H1 (cell line): ENCODE measurements around the gene PPP1R3F. TPM values are rescaled to one million over a fixed set of nuclear protein-coding genes. Genes with fewer than 3 reads are reported as not detected.
A peak's percentile ranks its signal among the peaks of the same experiment; 100 is the strongest.

ENCODE experiments used
- ASH2L ChIP-seq: fragments of 200-600, 300-600 bp; sonication (generic); IDR thresholded peaks from one replicate; pipeline ENCODE4 v1.7.1; 2017; ENCODE audit warnings: low read length
- ATF2 ChIP-seq: IDR thresholded peaks from 2 replicates; pipeline ENCODE4 v1.6.1; 2012; ENCODE audit warnings: low read length, inconsistent platforms
- ATF3 ChIP-seq: IDR thresholded peaks from 2 replicates; pipeline ENCODE4 v1.6.1; 2011; ENCODE audit warnings: low read depth, mild to moderate bottlenecking, low read length; ENCODE audit not compliant: insufficient read depth
- BRCA1 ChIP-seq: IDR thresholded peaks from 2 replicates; pipeline ENCODE4 v1.6.1; 2012; ENCODE audit warnings: low read depth, low read length, improper control_type of control experiment
- CEBPB ChIP-seq: IDR thresholded peaks from 2 replicates; pipeline ENCODE4 v1.6.1; 2012; ENCODE audit warnings: low read depth, low read length
- CTBP2 ChIP-seq: IDR thresholded peaks from 2 replicates; pipeline ENCODE4 v1.7.0; 2011; ENCODE audit warnings: borderline replicate concordance, mild to moderate bottlenecking, moderate library complexity, mixed read lengths, low read length; ENCODE audit not compliant: insufficient read depth, insufficient read length
- E2F6 ChIP-seq: IDR thresholded peaks from 2 replicates; pipeline ENCODE4 v1.6.1; 2012; ENCODE audit warnings: inconsistent platforms
- EGR1 ChIP-seq: IDR thresholded peaks from 2 replicates; pipeline ENCODE4 v1.6.1; 2011; ENCODE audit warnings: low read depth, low read length, borderline replicate concordance
- EP300 ChIP-seq, 2 experiments: IDR thresholded peaks; 1 replicate in 1 of 2; 2 replicates in 1 of 2; pipeline ENCODE4 v1.6.1; 2011 to 2012; ENCODE audit warnings: low read depth in 2 of 2, low read length in 2 of 2, mild to moderate bottlenecking in 2 of 2, borderline replicate concordance in 1 of 2, inconsistent platforms in 1 of 2, moderate library complexity in 1 of 2
- HDAC2 ChIP-seq, 2 experiments: fragments of 300-600 bp in 1 of 2; sonication (generic) in 1 of 2; IDR thresholded peaks; 2 replicates each; pipeline ENCODE4 v1.6.1; 2011 to 2012; ENCODE audit warnings: low read depth in 2 of 2, low read length in 2 of 2, mild to moderate bottlenecking in 2 of 2, moderate library complexity in 2 of 2, borderline replicate concordance in 1 of 2, inconsistent platforms in 1 of 2
- JUND ChIP-seq: IDR thresholded peaks from 2 replicates; pipeline ENCODE4 v1.6.1; 2011; ENCODE audit warnings: mild to moderate bottlenecking, improper control_type of control experiment, low read length
- KDM1A ChIP-seq: fragments of 200-600, 300-600 bp; sonication (generic); IDR thresholded peaks from 2 replicates; pipeline ENCODE4 v1.7.1; 2016; ENCODE audit warnings: mild to moderate bottlenecking, low read length, borderline replicate concordance
- KDM5A ChIP-seq: fragments of 200-600 bp; IDR thresholded peaks from 2 replicates; pipeline ENCODE4 v1.7.1; 2012; ENCODE audit warnings: mild to moderate bottlenecking, low read length, inconsistent platforms, mixed read lengths
- MAFK ChIP-seq: IDR thresholded peaks from 2 replicates; pipeline ENCODE4 v1.6.1; 2012; ENCODE audit warnings: low read depth, mild to moderate bottlenecking, improper control_type of control experiment, low read length
- POLR2A ChIP-seq, 2 experiments: IDR thresholded peaks; 1 replicate in 1 of 2; 2 replicates in 1 of 2; pipeline ENCODE4 v1.6.1; 2011; ENCODE audit warnings: low read depth in 2 of 2, low read length in 2 of 2, mild to moderate bottlenecking in 2 of 2; ENCODE audit errors: control extremely low read depth in 1 of 2
- POU5F1 ChIP-seq: IDR thresholded peaks from 2 replicates; pipeline ENCODE4 v1.6.1; 2011; ENCODE audit warnings: low read depth, mild to moderate bottlenecking, low read length, moderate library complexity
- RNF2 ChIP-seq: fragments of 200-900, 300-1000 bp; sonication (generic); IDR thresholded peaks from 2 replicates; pipeline ENCODE4 v1.7.1; 2016; ENCODE audit warnings: borderline replicate concordance, low read depth, mild to moderate bottlenecking, antibody characterized with exemption, low read length; ENCODE audit not compliant: poor library complexity, severe bottlenecking; ENCODE audit errors: missing control alignments
- SAP30 ChIP-seq: fragments of 300-600 bp; sonication (generic); IDR thresholded peaks from 2 replicates; pipeline ENCODE4 v1.7.1; 2012; ENCODE audit warnings: low read length, moderate library complexity, mild to moderate bottlenecking, inconsistent platforms; ENCODE audit not compliant: insufficient read depth, insufficient replicate concordance
- TAF1 ChIP-seq: IDR thresholded peaks from 2 replicates; pipeline ENCODE4 v1.6.1; 2011; ENCODE audit warnings: mild to moderate bottlenecking, low read depth, low read length
- TBP ChIP-seq: IDR thresholded peaks from 2 replicates; pipeline ENCODE4 v1.6.1; 2011; ENCODE audit warnings: low read depth, low read length, improper control_type of control experiment
- polyA plus RNA-seq, 7 experiments: library from polyadenylated mRNA; depleted of rRNA in 3 of 7; stranded (reverse) in 5 of 7; unstranded in 2 of 7; fragments of >200 nt in 5 of 7; fragments of 200-250 nt in 2 of 7; gene quantifications; 1 replicate in 5 of 7; 2 replicates in 1 of 7; 4 replicates in 1 of 7; pipeline versions ENCODE4 v1.2.1 to v1.2.3, GENCODE V29; 2011 to 2013; ENCODE audit warnings: missing spikeins in 2 of 7, mixed read lengths in 2 of 7
- total RNA-seq: library from RNA; stranded (reverse); fragmentation: NEBNext Ultra II Directional; extraction: Animal tissue kit (Norgen Biotek cat#: 25700); gene quantifications from 2 replicates; pipeline ENCODE4 v1.2.1, GENCODE V29; 2021

Gene PPP1R3F
- total and polyA plus RNA-seq, 2 of the 8 experiments (the other 6 are each of a cell fraction or from before 2014, with no cell fraction given) = 5.1 to 6.8 TPM

- TF ChIP-seq E2F6 (peak; percentile 39; the same call in 1 of the 2 replicates), HDAC2 (IDR thresholded peaks at IDR 0.05; ENCODE audit: borderline replicate concordance in 1 of 2, low read depth in 2 of 2, low read length in 2 of 2) (no peak), TAF1 (peak; percentile 67), EGR1 (peak; percentile 83), CTBP2 (no peak), SAP30 (no peak), JUND (no peak), ATF2 (0 out of 2 replicates have a peak, but pooled peaks have one; percentile 49), ASH2L (no peak), TBP (peak; percentile 67), POLR2A (IDR thresholded peaks at IDR 0.05; ENCODE audit: control extremely low read depth in 1 of 2, low read depth in 2 of 2, low read length in 2 of 2) (peak; percentile 70 to 85), ATF3 (no peak), EP300 (IDR thresholded peaks at IDR 0.05; ENCODE audit: borderline replicate concordance in 1 of 2, low read depth in 2 of 2, low read length in 2 of 2) (no peak), KDM1A (no peak), MAFK (no peak), KDM5A (no peak), POU5F1 (no peak), RNF2 (no peak), BRCA1 (no peak), CEBPB (no peak)
Measured at GRCh38 chrX:49269010-49269766, 405 bp upstream of the PPP1R3F start (continued).
